ENCODE measurements around the gene CNOT8.
"Not testable (repeated sequence)": the region's sequence is repeated elsewhere in the genome, so short reads cannot be mapped to it uniquely, and the experiment has no call there.

The CNOT8 gene

GRCh38 chr5:154899151-154899816 is 40.9 kb downstream of the CNOT8 start:
- Histone ChIP-seq H3K79me2 (ENCODE audit: low read length) (no peaks in the 10 kb centered on the region), H4K20me1 (ENCODE audit: insufficient read depth, low read length) (no peaks in the 10 kb centered on the region), H3K4me1 (ENCODE audit: low read length) (no peaks in the 10 kb centered on the region), H3K27me3 (ENCODE audit: low read depth, low read length) (no peaks in the 10 kb centered on the region), H3K9me3 (ENCODE audit: insufficient read depth, low read length) (no peaks in the 10 kb centered on the region), H3K4me2 (ENCODE audit: low read length) (no peak overlapping the region), H3K4me3 (ENCODE audit: low read length) (no peak overlapping the region), H3K9ac (ENCODE audit: low read length) (no peak overlapping the region), H2AFZ (ENCODE audit: low read depth, low read length) (no peak overlapping the region), H3K36me3 (replicated peaks; ENCODE audit: low read depth, low read length) (peaks cover 44% of the 10 kb centered on the region), H3K27ac (ENCODE audit: low read length) (no peak overlapping the region)
- TF ChIP-seq EZH2phosphoT487 (IDR thresholded peaks at IDR 0.05; ENCODE audit: low read depth) (no peak), CTCF (IDR thresholded peaks at IDR 0.05; ENCODE audit: low read depth, low read length) (no peak)

- H2AFZ ChIP-seq (ENCODE audit: low read depth, low read length): no peak overlapping the region
- TF ChIP-seq CTCF (IDR thresholded peaks at IDR 0.05; ENCODE audit: low read depth, low read length) (no peak), EZH2phosphoT487 (IDR thresholded peaks at IDR 0.05; ENCODE audit: low read depth) (no peak)
- peaks cover 44% of the 10 kb centered on the region for H3K36me3 ChIP-seq (replicated peaks; ENCODE audit: low read depth, low read length)
Measured at GRCh38 chr5:154900066-154900465, 41.6 kb downstream of the CNOT8 start.

GRCh38 chr5:154901276-154901675 is 42.8 kb downstream of the CNOT8 start:
- no peaks in the 10 kb centered on the region for H3K9me3 ChIP-seq (ENCODE audit: insufficient read depth, low read length)
- peaks cover 43% of the 10 kb centered on the region for H3K36me3 ChIP-seq (replicated peaks; ENCODE audit: low read depth, low read length)
- no peaks in the 10 kb centered on the region for H3K4me1 ChIP-seq (ENCODE audit: low read length)
- no peaks in the 10 kb centered on the region for H3K79me2 ChIP-seq (ENCODE audit: low read length)
- no peak overlapping the region for H2AFZ ChIP-seq (ENCODE audit: low read depth, low read length)
- H3K27ac ChIP-seq (ENCODE audit: low read length): no peak overlapping the region
- no peak overlapping the region for H3K4me2 ChIP-seq (ENCODE audit: low read length)
- TF ChIP-seq CTCF (IDR thresholded peaks at IDR 0.05; ENCODE audit: low read depth, low read length): no peak
- TF ChIP-seq EZH2phosphoT487 (IDR thresholded peaks at IDR 0.05; ENCODE audit: low read depth): no peak
- H4K20me1 ChIP-seq (ENCODE audit: insufficient read depth, low read length): no peaks in the 10 kb centered on the region
- no peak overlapping the region for H3K9ac ChIP-seq (ENCODE audit: low read length)
- H3K4me3 ChIP-seq (ENCODE audit: low read length): no peak overlapping the region
- no peaks in the 10 kb centered on the region for H3K27me3 ChIP-seq (ENCODE audit: low read depth, low read length)

More at GRCh38 chr5:154900066-154900465, 41.6 kb downstream of the CNOT8 start:
- Histone ChIP-seq H3K9me3 (ENCODE audit: insufficient read depth, low read length) (no peaks in the 10 kb centered on the region), H3K4me1 (ENCODE audit: low read length) (no peaks in the 10 kb centered on the region), H3K79me2 (ENCODE audit: low read length) (no peaks in the 10 kb centered on the region), H3K27me3 (ENCODE audit: low read depth, low read length) (no peaks in the 10 kb centered on the region), H3K9ac (ENCODE audit: low read length) (no peak overlapping the region), H3K4me3 (ENCODE audit: low read length) (no peak overlapping the region), H3K4me2 (ENCODE audit: low read length) (no peak overlapping the region), H4K20me1 (ENCODE audit: insufficient read depth, low read length) (no peaks in the 10 kb centered on the region), H3K27ac (ENCODE audit: low read length) (no peak overlapping the region)

GRCh38 chr5:154901913-154902312 is 43.5 kb downstream of the CNOT8 start:
- Histone ChIP-seq H3K4me2 (ENCODE audit: low read length) (no peak overlapping the region), H2AFZ (ENCODE audit: low read depth, low read length) (no peak overlapping the region), H3K27me3 (ENCODE audit: low read depth, low read length) (no peaks in the 10 kb centered on the region), H3K36me3 (replicated peaks; ENCODE audit: low read depth, low read length) (peaks cover 40% of the 10 kb centered on the region), H3K79me2 (ENCODE audit: low read length) (no peaks in the 10 kb centered on the region), H3K4me1 (ENCODE audit: low read length) (no peaks in the 10 kb centered on the region), H3K4me3 (ENCODE audit: low read length) (no peak overlapping the region), H3K9ac (ENCODE audit: low read length) (no peak overlapping the region), H3K9me3 (ENCODE audit: insufficient read depth, low read length) (no peaks in the 10 kb centered on the region), H4K20me1 (ENCODE audit: insufficient read depth, low read length) (no peaks in the 10 kb centered on the region), H3K27ac (ENCODE audit: low read length) (no peak overlapping the region)
- TF ChIP-seq CTCF (IDR thresholded peaks at IDR 0.05; ENCODE audit: low read depth, low read length): no peak
- TF ChIP-seq EZH2phosphoT487 (IDR thresholded peaks at IDR 0.05; ENCODE audit: low read depth): no peak

- H2AFZ ChIP-seq (ENCODE audit: low read depth, low read length); H3K4me1 ChIP-seq (ENCODE audit: low read length); H3K9me3 ChIP-seq (ENCODE audit: insufficient read depth, low read length); H3K9ac ChIP-seq (ENCODE audit: low read length); H3K27ac ChIP-seq (ENCODE audit: low read length); H3K27me3 ChIP-seq (ENCODE audit: low read depth, low read length); H3K79me2 ChIP-seq (ENCODE audit: low read length); H3K4me2 ChIP-seq (ENCODE audit: low read length); H4K20me1 ChIP-seq (ENCODE audit: insufficient read depth, low read length); H3K4me3 ChIP-seq (ENCODE audit: low read length): not testable (repeated sequence)
- peaks cover 25% of the 10 kb centered on the region for H3K36me3 ChIP-seq (replicated peaks; ENCODE audit: low read depth, low read length)
Measured at GRCh38 chr5:154905601-154906000, 47.2 kb downstream of the CNOT8 start.

Data from OCI-LY3 (cell line).